Activated naive CD8-positive, alpha-beta T cell treated with anti-CD3 and anti-CD28 coated beads, Interleukin-2, amount 50 U/mL, for 24 hours (primary cell): ENCODE data around the gene SAG.

Source experiments
- ATAC-seq: fragments of 150-1000 bp; cut with Tn5 transposase; one replicate; pipeline ENCODE4 v1.10.0; 2021
- DNase-seq: peaks from one replicate; pipeline ENCODE4 v3.0.0; 2021
- H3K27ac Mint-ChIP-seq: one replicate; pipeline ENCODE4 v1.8.0; 2021; ENCODE audit warnings: mild to moderate bottlenecking, mixed read lengths
- H3K27me3 Mint-ChIP-seq: one replicate; pipeline ENCODE4 v1.8.0; 2021; ENCODE audit warnings: mixed read lengths
- H3K36me3 Mint-ChIP-seq: one replicate; pipeline ENCODE4 v1.8.0; 2021; ENCODE audit warnings: low read depth, mixed read lengths
- H3K4me1 Mint-ChIP-seq: one replicate; pipeline ENCODE4 v1.8.0; 2021; ENCODE audit warnings: mixed read lengths
- H3K4me3 Mint-ChIP-seq: one replicate; pipeline ENCODE4 v1.8.0; 2021; ENCODE audit warnings: mild to moderate bottlenecking, moderate library complexity, mixed read lengths
- H3K9me3 Mint-ChIP-seq: one replicate; pipeline ENCODE4 v1.8.0; 2021; ENCODE audit warnings: mixed read lengths

SAG gene

DNA sequence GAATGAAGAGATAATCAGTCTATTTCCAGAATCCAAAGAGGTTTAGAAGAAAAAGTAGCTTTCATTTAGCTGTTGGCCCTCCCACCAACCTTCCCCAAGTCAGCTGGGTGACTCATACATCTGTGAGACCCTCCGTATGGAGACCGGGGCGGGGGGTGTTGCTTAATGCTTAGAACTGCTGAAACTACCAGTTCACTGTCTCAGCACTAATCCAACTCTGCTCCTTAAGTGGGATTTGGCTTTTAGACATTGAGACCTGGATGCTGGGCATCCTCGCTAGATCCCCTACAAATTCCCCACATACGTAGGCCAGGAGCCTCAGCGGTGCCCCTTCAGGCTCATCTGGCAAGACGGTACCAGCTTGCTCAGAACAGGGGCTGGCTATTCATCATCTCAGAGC, at the start of gene SAG:
SAG (plus strand) TSS at position 252 of the 400 bp plus-strand sequence. CDS start 1,374 bp downstream, outside the sequence.
- no peaks in the 10 kb centered on the region for H3K36me3 Mint-ChIP-seq
- DNase-seq (no peak), ATAC-seq (no peak)
- H3K4me3 Mint-ChIP-seq, result no peak within 1 kb of the TSS
- H3K9me3 Mint-ChIP-seq, result no peaks in the 10 kb centered on the region
- H3K27me3 Mint-ChIP-seq, result no peaks in the 10 kb centered on the region
- H3K27ac Mint-ChIP-seq, result no peak within 1 kb of the TSS
- H3K4me1 Mint-ChIP-seq, result peaks cover 3% of the 10 kb centered on the region

DNA sequence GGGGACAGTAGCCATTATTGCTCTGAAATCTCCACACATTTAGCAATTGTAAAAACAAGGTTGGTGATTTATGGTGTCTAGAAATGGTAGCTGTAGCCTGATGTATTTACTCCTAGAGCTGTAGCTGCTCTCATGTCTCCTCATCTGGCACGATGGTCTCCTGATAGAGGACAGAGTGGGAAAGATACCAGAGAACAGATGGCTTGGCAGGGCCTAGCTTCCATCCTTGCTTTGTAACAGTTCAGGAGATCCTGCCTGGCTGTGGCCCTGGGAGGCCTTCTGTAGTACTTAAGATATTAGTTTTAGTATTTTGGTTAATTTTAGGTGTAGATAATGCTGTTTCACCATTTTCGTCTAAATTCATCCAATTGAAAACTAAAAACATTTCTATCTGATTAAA, 49.4 kb upstream of the SAG start:
- Mint-ChIP-seq H3K4me1 (peaks cover 56% of the 10 kb centered on the region), H3K9me3 (no peaks in the 10 kb centered on the region), H3K36me3 (peaks cover 58% of the 10 kb centered on the region), H3K27ac (peak overlapping the region; percentile 28), H3K4me3 (no peak overlapping the region), H3K27me3 (no peaks in the 10 kb centered on the region)
- DNase-seq (no peak), ATAC-seq (no peak)

DNA sequence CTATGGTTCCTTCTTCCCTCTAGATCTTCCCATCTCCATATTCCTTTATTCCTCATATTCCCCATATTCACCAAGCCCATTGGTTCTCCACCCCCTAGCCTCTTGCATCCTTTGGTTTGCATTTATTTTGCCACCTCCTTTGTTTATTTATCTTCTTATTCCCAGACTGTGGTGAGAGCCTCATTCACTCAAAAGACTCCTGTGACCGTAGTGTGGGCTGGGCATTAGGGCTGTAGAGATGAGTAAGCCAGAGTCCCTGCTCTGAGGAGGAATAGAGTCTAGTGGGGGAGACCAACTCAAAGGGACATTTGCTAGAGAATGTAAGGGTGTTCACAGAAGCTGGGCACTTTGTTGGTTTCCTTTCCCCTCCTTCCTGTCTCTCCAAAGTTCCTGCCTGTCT, 47.9 kb upstream of the SAG start:
- H3K4me3 Mint-ChIP-seq, result no peak overlapping the region

DNA sequence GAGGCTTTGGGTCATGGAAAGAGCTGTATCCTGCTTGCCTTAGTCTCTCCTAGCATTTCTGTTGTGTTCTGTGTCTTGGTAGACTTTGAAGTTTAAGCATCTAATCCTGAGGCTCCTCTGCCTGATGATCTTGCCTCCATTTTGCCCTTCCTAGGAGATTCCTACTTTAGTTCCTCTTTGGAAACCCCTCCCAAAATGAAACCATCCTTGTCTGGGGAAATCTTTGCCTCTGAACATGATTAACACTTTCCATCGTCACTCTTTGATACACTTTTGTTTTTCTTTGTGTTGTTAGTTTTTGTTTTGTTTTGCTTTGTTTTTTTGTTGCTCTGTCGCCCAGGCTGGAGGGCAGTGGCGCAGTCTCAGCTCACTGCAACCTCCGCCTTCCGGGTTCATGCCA, 47.0 kb upstream of the SAG start:
- ATAC-seq (no peak), DNase-seq (no peak)
- H3K36me3 Mint-ChIP-seq, result peaks cover 69% of the 10 kb centered on the region
- no peak overlapping the region for H3K4me3 Mint-ChIP-seq
- H3K9me3 Mint-ChIP-seq, result no peaks in the 10 kb centered on the region
- H3K27ac Mint-ChIP-seq, result peak overlapping the region; percentile 73
- peaks cover 35% of the 10 kb centered on the region for H3K4me1 Mint-ChIP-seq
- H3K27me3 Mint-ChIP-seq, result no peaks in the 10 kb centered on the region

More for the DNA sequence above, 47.9 kb upstream of the SAG start:
- DNase-seq, result no peak
- ATAC-seq, result peak; percentile 35
- no peaks in the 10 kb centered on the region for H3K9me3 Mint-ChIP-seq
- H3K36me3 Mint-ChIP-seq, result peaks cover 63% of the 10 kb centered on the region
- H3K27me3 Mint-ChIP-seq, result no peaks in the 10 kb centered on the region
- peaks cover 42% of the 10 kb centered on the region for H3K4me1 Mint-ChIP-seq
- peak overlapping the region; percentile 73 for H3K27ac Mint-ChIP-seq

DNA sequence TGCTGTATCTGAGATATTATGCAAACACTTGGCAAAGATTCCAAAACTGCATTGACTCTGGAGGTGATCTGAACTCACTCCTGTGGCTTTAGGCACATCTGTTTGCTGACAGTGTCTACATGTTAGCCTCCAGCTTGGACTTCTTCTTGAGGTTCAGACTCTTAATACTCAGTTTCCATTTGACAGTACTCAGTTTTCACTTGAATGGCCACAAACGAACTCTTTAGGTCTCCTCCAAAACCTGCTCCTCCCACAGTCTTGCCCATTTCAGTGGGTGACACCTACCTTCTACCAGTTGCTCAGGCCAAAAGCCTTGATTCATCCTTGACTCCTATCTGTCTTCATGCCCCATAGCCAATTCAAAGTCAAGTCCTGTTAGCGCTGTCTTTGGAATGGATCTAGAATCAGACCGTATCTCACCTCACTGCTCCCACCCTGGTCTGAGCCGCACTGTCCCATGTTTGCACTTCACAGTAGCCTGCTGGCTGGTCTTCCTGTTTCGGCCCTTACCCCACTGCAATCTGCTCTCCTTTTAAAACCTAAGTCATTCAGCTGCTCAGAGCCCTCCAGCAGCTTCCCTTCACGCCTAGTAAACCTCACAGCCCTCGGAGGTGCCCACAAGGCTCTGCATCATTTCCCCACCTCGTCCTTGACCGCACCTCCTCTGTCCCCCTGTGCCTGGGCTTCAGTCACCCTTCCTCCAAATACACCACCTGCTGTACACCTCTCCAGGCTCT, 45.6 kb upstream of the SAG start:
- H3K4me3 Mint-ChIP-seq, result no peak overlapping the region
- peaks cover 44% of the 10 kb centered on the region for H3K4me1 Mint-ChIP-seq
- peaks cover 75% of the 10 kb centered on the region for H3K36me3 Mint-ChIP-seq
- peak overlapping the region; percentile 69 for H3K27ac Mint-ChIP-seq
- H3K9me3 Mint-ChIP-seq, result no peaks in the 10 kb centered on the region
- ATAC-seq, result peak; percentile 43
- H3K27me3 Mint-ChIP-seq, result no peaks in the 10 kb centered on the region
- DNase-seq, result no peak

DNA sequence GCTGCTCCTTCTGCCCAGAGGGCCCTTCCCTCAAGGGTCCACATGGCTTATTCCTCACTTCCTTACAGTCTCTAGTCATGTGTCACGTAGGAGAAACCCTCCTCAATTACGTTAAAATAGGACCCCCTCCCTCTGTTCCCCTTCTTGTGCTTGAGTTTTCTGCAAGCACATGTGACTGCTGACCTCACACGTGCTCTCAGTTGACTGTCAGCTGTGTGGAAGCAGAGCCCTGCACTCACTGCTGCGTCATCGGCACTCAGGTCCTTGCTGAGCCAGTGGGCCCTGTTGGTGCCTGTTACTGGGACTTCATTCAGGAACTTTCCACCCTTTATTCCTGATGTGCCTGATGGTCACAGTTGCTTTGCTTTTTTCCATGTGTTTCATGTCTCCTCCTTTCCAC, 45.1 kb upstream of the SAG start:
- ATAC-seq, result no peak
- Mint-ChIP-seq H3K4me3 (no peak overlapping the region), H3K36me3 (peaks cover 78% of the 10 kb centered on the region), H3K4me1 (peaks cover 50% of the 10 kb centered on the region), H3K27ac (peak overlapping the region; percentile 69), H3K27me3 (no peaks in the 10 kb centered on the region), H3K9me3 (no peaks in the 10 kb centered on the region)
- no peak for DNase-seq

DNA sequence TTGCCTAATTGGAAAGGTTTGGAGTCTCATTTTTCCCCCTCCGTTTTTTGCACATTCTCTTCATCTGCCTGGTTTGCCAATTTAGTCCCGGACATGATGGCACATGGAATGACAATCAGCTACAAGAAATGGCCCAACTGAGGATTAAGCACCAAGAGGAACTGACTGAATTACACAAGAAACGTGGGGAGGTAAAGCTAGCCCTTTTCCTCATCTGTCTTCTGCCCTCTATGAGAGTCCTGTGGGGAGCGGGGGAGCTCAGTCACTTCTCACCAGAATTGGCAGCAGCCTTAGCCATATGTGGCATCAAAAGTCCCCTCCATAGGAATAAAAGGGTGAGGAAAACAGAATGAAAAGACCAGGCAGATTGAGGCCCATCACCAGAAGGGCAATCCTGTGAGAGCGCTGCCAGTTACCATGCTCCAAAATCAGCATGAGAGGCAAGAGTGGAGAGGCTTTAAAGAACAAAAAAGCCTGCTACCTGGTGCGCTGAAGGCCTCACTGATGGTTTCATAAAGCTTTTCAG, 44.5 kb upstream of the SAG start:
- no peaks in the 10 kb centered on the region for H3K9me3 Mint-ChIP-seq
- H3K27ac Mint-ChIP-seq, result peak overlapping the region; percentile 33
- H3K36me3 Mint-ChIP-seq, result peaks cover 80% of the 10 kb centered on the region
- peaks cover 56% of the 10 kb centered on the region for H3K4me1 Mint-ChIP-seq
- no peak for DNase-seq
- no peak for ATAC-seq
- H3K27me3 Mint-ChIP-seq, result no peaks in the 10 kb centered on the region
- no peak overlapping the region for H3K4me3 Mint-ChIP-seq

DNA sequence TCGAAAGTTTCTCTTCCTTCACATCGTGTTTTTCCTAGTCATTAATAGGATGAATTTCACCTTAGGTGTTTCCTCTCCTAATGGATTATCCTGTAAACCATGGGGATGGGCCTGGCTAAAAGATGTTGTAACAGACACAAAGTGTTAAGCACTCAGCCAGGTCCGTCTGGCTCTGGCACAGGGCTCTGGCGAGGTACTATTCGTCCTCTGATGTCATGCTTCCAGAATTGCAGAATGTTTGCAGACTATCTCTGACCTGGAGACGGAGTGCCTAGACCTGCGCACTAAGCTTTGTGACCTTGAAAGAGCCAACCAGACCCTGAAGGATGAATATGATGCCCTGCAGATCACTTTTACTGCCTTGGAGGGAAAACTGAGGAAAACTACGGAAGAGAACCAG, 42.9 kb upstream of the SAG start:
- peaks cover 61% of the 10 kb centered on the region for H3K4me1 Mint-ChIP-seq

DNA sequence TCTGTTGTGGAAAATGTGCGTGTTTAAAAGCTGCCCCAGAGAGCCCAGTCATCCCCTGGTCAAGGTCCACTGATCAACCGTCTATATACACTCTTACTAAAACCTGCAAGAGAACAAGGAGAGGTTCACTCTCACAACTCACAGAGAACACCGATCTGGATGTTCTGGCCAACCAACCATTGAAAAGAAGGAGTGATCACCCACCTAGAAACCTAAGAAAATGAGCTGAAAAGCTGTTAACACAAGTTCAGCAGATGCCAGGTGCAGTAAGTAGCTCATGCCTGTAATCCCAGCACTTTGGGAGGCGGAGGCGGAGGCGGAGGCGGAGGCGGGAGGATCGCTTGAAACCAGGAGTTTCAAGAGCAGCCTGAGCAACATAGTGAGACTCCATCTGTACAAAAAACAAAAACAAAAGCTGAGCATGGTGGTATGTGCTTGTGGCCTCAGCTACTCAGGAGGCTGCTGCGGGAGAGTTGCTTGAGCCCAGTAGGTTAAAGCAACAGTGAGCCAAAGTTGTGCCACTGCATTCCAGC, 41.7 kb upstream of the SAG start:
- Mint-ChIP-seq H3K36me3 (peaks cover 79% of the 10 kb centered on the region), H3K27me3 (no peaks in the 10 kb centered on the region), H3K4me1 (peaks cover 69% of the 10 kb centered on the region), H3K9me3 (no peaks in the 10 kb centered on the region), H3K27ac (peak overlapping the region; percentile 84), H3K4me3 (no peak overlapping the region)
- DNase-seq (no peak), ATAC-seq (no peak)

More for the DNA sequence above, 42.9 kb upstream of the SAG start:
- Mint-ChIP-seq H3K27ac (peak overlapping the region; percentile 40), H3K9me3 (no peaks in the 10 kb centered on the region), H3K4me3 (no peak overlapping the region), H3K27me3 (no peaks in the 10 kb centered on the region), H3K36me3 (peaks cover 79% of the 10 kb centered on the region)
- ATAC-seq (no peak), DNase-seq (no peak)

DNA sequence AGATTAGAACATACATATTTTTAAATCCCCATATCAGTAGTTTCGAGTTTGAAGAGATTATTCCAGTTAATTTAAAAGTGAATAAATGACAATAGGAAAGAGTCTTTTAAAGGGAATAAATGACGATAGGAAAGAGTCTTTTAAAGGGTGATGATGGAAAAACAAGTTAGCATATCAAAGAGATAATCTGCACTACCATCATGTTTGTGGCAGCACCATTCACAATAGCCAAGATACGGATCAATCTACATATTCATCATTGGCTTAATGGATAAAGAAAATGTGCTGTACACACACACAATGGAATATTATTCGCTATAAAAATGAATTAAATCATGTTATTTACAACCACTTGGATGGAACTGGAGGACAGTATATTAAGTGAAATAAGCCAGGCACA, 41.1 kb upstream of the SAG start:
- Mint-ChIP-seq H3K4me3 (no peak overlapping the region), H3K4me1 (peaks cover 68% of the 10 kb centered on the region), H3K27ac (peak overlapping the region; percentile 84), H3K9me3 (no peaks in the 10 kb centered on the region), H3K27me3 (no peaks in the 10 kb centered on the region), H3K36me3 (peaks cover 77% of the 10 kb centered on the region)
- ATAC-seq (no peak), DNase-seq (no peak)

DNA sequence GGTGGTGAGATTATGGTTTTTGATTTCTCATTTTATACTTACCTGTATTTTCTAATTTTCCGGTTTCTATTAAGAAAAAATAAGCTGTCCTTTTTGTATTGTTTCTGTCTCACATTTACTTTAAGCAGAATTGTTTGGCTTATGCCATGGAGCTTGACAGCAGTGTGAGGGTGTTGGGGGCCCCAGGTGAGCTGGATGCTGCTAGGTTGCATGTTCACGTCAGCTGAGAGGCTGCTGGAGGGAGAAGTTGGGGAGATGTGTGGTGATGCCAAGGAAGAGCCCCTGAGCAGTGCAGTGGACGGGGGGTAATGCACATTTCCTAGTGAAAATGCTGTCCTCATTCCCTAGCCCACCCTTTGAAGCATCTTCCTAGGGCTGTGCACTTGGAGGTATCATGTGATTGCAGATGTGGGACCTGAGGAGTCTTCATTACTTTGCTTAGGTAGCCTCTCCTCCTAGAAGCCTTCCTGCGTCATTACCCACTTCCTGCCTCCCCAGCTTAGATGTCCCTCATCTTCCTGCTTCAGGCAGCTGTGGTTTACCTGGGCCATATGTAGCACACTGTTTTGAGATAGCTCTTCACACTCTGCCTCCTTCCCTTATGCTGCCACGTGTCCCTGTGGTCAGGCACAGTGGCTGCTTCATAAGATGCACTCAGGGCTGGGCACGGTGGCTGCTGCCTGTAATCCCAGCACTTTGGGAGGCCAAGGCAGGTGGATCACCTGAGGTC, 39.9 kb upstream of the SAG start:
- Mint-ChIP-seq H3K36me3 (peaks cover 75% of the 10 kb centered on the region), H3K4me1 (peaks cover 66% of the 10 kb centered on the region), H3K27ac (peak overlapping the region; percentile 84), H3K4me3 (peak overlapping the region; percentile 65), H3K9me3 (no peaks in the 10 kb centered on the region), H3K27me3 (no peaks in the 10 kb centered on the region)
- ATAC-seq (peak; percentile 98), DNase-seq (peak; percentile 67)

DNA sequence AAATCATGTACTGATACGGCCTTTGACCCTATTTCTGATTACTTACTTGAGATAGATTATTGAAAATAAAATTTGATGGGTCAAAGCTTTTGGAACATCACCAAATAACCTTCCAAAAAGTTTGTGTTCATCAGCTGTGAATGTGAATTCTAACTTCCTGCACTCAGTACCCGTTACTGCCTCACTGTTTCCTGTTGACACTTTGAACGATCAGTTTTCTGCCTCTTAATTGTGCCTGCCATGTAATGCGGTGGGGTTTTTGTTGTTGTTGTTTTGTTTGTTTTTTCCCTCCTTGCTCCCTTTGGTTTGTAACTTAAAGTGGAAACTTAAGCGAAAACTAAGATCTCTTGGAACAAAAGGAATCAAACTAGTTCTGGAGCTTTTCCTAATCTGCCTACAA, 37.2 kb upstream of the SAG start:
- H3K27ac Mint-ChIP-seq, result peak overlapping the region; percentile 84
- peaks cover 70% of the 10 kb centered on the region for H3K4me1 Mint-ChIP-seq
- H3K4me3 Mint-ChIP-seq, result no peak overlapping the region
- ATAC-seq (no peak), DNase-seq (no peak)
- H3K27me3 Mint-ChIP-seq, result no peaks in the 10 kb centered on the region
- no peaks in the 10 kb centered on the region for H3K9me3 Mint-ChIP-seq
- peaks cover 87% of the 10 kb centered on the region for H3K36me3 Mint-ChIP-seq

DNA sequence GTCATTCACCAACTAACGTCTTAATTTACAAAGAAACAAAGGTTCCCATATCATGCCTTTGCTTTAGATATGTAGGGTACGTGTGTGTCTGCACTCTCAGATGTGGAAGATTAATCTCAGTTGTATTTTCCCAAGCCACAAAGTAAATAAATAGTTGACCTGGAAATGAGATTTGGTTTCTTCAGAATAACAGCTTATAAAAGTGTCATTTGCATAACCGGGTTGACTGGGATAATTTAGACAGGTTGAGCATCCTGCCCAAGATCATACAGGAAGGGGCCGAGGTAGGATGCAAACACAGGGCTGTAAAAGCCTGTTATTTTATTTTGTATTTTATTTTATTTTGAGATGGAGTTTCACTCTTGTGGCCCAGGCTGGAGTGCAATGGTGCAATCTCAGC, 36.7 kb upstream of the SAG start:
- Mint-ChIP-seq H3K27ac (peak overlapping the region; percentile 84), H3K9me3 (no peaks in the 10 kb centered on the region), H3K36me3 (peaks cover 89% of the 10 kb centered on the region), H3K4me1 (peaks cover 67% of the 10 kb centered on the region), H3K4me3 (no peak overlapping the region), H3K27me3 (no peaks in the 10 kb centered on the region)
- no peak for ATAC-seq
- DNase-seq, result no peak

DNA sequence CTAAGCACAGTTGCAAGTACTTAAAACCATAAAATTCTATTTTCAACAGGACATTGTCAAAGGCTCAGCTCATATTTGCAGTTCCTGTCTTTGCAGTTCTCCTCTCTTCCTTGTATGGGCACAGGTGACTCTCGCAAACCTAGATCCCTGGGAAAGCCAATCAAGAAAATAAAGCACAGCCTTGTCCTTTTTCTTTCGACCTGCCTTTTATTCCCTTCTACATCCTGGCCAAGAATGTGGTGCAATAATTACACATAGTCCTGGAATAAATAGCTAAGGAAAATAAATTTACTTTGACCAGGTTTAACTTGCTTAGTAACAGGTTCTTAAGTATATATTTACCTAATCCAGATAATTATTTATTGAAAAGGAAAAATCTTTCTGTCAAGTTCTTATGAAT, 35.9 kb upstream of the SAG start:
- DNase-seq, result no peak
- Mint-ChIP-seq H3K4me3 (no peak overlapping the region), H3K9me3 (no peaks in the 10 kb centered on the region), H3K27me3 (no peaks in the 10 kb centered on the region), H3K4me1 (peaks cover 60% of the 10 kb centered on the region), H3K27ac (peak overlapping the region; percentile 25), H3K36me3 (peaks cover 87% of the 10 kb centered on the region)
- no peak for ATAC-seq

DNA sequence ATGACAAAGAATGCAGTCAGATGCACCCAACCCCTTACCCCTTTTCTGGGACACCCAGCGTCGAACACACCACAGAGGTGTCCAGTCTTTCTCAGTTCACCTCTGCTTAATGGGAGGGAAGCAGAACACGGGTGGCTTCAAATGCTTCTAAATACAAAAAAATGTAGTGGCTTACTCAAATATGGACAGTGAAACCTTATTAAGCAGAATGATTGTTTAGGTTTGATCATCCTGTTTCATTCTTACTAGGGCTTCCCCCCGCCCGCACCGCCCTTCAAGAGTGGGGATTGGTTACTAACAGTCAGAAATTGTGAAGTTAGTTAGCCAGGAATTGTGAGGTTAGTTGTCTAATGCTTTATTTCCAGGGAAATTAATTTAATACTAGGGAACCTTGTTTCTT, 34.5 kb upstream of the SAG start:
- H3K9me3 Mint-ChIP-seq, result no peaks in the 10 kb centered on the region
- H3K27me3 Mint-ChIP-seq, result no peaks in the 10 kb centered on the region
- H3K4me3 Mint-ChIP-seq, result no peak overlapping the region
- ATAC-seq (no peak), DNase-seq (no peak)
- H3K27ac Mint-ChIP-seq, result peak overlapping the region; percentile 3
- peaks cover 88% of the 10 kb centered on the region for H3K36me3 Mint-ChIP-seq
- peaks cover 45% of the 10 kb centered on the region for H3K4me1 Mint-ChIP-seq
